Fibroblast of villous mesenchyme (primary cell): Measurements from ENCODE around the gene EXD2. TPM values are rescaled to one million over a fixed set of nuclear protein-coding genes. Genes with fewer than 3 reads are reported as not detected.

Experiments
- DNase-seq: peaks from one replicate; pipeline ENCODE4 v3.0.0-alpha.2; 2010; ENCODE audit warnings: low read depth
- H3K4me3 ChIP-seq: 2 replicates; pipeline ENCODE4 v1.5.1; 2011; ENCODE audit warnings: low read depth, mild to moderate bottlenecking, low read length
- CTCF ChIP-seq: IDR thresholded peaks from 2 replicates; pipeline ENCODE4 v1.5.1; 2012; ENCODE audit warnings: low read depth, mild to moderate bottlenecking, low read length; ENCODE audit not compliant: insufficient read depth
- small RNA-seq: library from RNA; depleted of rRNA; stranded (forward); fragments of <200 nt; gene quantifications from one replicate; pipeline ENCODE3, GENCODE V24; 2012
- total RNA-seq: library from RNA; depleted of rRNA; stranded (reverse); fragments of >200 nt; gene quantifications from 2 replicates; pipeline ENCODE4 v1.2.3, GENCODE V29; 2012

The EXD2 gene
- total RNA-seq, 1 donor, result 18.6 TPM

- no peak for TF ChIP-seq CTCF
- DNase-seq, result no peak
- no peak overlapping the region for H3K4me3 ChIP-seq
These were observed 100.1 kb downstream of the EXD2 start for GRCh38 chr14:69291396-69291795.

GRCh38 chr14:69291891-69292561 lies 100.7 kb downstream of the EXD2 start:
- TF ChIP-seq CTCF, result no peak
- no peak overlapping the region for H3K4me3 ChIP-seq
- DNase-seq, result no peak

Small RNA genes within 50 kb of the gene (small RNA-seq; reads per million reads assigned to genes)
- gene RF00019, result not detected

Other genes with a start within 250 kb of the EXD2 start
- 768 and 1,023 TPM in 2 replicates for gene ACTN1, start 212.2 kb upstream of the EXD2 start, total RNA-seq
- gene DCAF5, start 38.4 kb upstream of the EXD2 start, total RNA-seq, result 24.2 and 30.0 TPM in 2 replicates
- gene GALNT16, start 68.7 kb downstream of the EXD2 start, total RNA-seq, result under 0.01 TPM in 2 replicates
- 108 and 121 TPM in 2 replicates for gene ERH, start 206.8 kb downstream of the EXD2 start, total RNA-seq
- gene SLC39A9, start 207.2 kb downstream of the EXD2 start, total RNA-seq, result 114 and 159 TPM in 2 replicates